HAP-1 (cell line): ENCODE results near the gene SELE.

Experiments used
- DNase-seq, 2 experiments: peaks; one replicate each; pipeline ENCODE4 v3.0.0-alpha.2; 2016 to 2020; ENCODE audit warnings: low spot score in 2 of 2
- H3K27me3 ChIP-seq: fragments of 250-450 bp; sonication (Bioruptor Pico); 2 replicates; pipeline ENCODE4 v1.5.1; 2020; ENCODE audit warnings: low read depth, mild to moderate bottlenecking, moderate library complexity
- H3K36me3 ChIP-seq: fragments of 250-450 bp; sonication (Bioruptor Pico); replicated peaks from 2 replicates; pipeline ENCODE4 v1.5.1; 2020; ENCODE audit warnings: mild to moderate bottlenecking
- H3K4me1 ChIP-seq: fragments of 250-450 bp; sonication (Bioruptor Pico); 2 replicates; pipeline ENCODE4 v1.5.1; 2020; ENCODE audit warnings: mild to moderate bottlenecking
- H3K4me3 ChIP-seq: fragments of 250-450 bp; sonication (Bioruptor Pico); 2 replicates; pipeline ENCODE4 v1.5.1; 2020; ENCODE audit warnings: mild to moderate bottlenecking, moderate library complexity
- H3K9me3 ChIP-seq: fragments of 250-450 bp; sonication (Bioruptor Pico); 2 replicates; pipeline ENCODE4 v1.5.1; 2020; ENCODE audit warnings: mild to moderate bottlenecking, moderate library complexity
- in situ Hi-C: fragments of 300-500 bp; cut with MboI; formaldehyde crosslinking; loops from 3 replicates; pipeline ENCODE4 v1.14.3; 2020; ENCODE audit warnings: low sequenced_read_pairs, inconsistent platforms, mixed read lengths

The SELE gene

GRCh38 chr1:169708647-169709046, 25.2 kb downstream of the SELE start:
- Histone ChIP-seq H3K4me1 (no peaks in the 10 kb centered on the region), H3K9me3 (no peaks in the 10 kb centered on the region), H3K27me3 (peaks cover 5% of the 10 kb centered on the region; the same call in 1 of the 2 replicates), H3K36me3 (no peaks in the 10 kb centered on the region), H3K4me3 (no peak overlapping the region)
- DNase-seq: no peak
- in situ Hi-C loops: no loop called here

GRCh38 chr1:169707912-169708604, 25.8 kb downstream of the SELE start:
- H3K4me1 ChIP-seq: no peaks in the 10 kb centered on the region
- DNase-seq: no peak
- H3K27me3 ChIP-seq: peaks cover 5% of the 10 kb centered on the region; the same call in 1 of the 2 replicates
- no peaks in the 10 kb centered on the region for H3K9me3 ChIP-seq
- in situ Hi-C loops: no loop called here
- no peaks in the 10 kb centered on the region for H3K36me3 ChIP-seq
- no peak overlapping the region for H3K4me3 ChIP-seq

DNA sequence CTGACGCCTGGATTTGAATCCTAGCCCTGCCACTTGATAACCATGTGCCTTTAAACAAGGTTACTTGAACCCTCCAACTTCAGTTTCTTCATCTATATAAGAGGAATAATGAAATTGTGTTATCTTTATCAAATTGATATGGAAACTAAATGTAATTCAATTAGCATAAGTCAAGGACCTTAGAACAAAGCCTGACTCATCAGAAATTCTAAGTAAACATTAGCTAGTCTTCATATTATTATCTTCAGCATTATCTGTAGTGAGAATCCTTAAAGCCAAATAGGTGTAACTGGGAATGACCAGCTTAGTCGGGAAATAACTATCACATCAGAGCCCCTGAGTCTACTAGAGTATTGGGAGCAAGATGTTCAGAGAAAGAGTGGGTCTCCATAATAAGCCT, 29.1 kb downstream of the SELE start:
- Histone ChIP-seq H3K9me3 (no peaks in the 10 kb centered on the region), H3K4me3 (no peak overlapping the region), H3K27me3 (peaks cover 2% of the 10 kb centered on the region; the same call in 1 of the 2 replicates), H3K36me3 (no peaks in the 10 kb centered on the region), H3K4me1 (no peaks in the 10 kb centered on the region)
- DNase-seq: no peak
- in situ Hi-C loops: no loop called here

GRCh38 chr1:169701261-169702005, 32.4 kb downstream of the SELE start:
- no peaks in the 10 kb centered on the region for H3K4me1 ChIP-seq
- no peaks in the 10 kb centered on the region for H3K36me3 ChIP-seq
- H3K9me3 ChIP-seq: no peaks in the 10 kb centered on the region
- no peak overlapping the region for H3K4me3 ChIP-seq
- no peak for DNase-seq
- in situ Hi-C loops: no loop called here
- peaks cover 2% of the 10 kb centered on the region; the same call in 1 of the 2 replicates for H3K27me3 ChIP-seq

DNA sequence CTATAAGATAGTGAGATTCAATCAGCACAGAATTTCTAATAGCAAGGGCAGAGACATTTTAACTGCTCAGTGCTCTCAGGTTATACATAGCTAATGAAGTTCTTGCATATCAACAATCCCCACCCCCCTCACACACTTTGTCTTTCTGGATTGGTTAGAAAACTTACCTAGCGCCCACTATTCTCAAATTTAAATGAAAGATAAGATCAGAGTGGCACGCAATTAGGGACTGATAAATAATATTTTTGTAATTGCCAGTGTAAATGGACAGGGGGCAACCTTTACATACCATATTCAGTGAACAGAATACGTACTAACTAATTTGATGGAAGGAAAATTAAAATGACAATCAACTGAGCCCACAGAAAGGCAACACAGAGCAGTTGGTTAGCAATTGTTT, 34.2 kb downstream of the SELE start:
- no peaks in the 10 kb centered on the region for H3K4me1 ChIP-seq
- no peak for DNase-seq
- no peak overlapping the region for H3K4me3 ChIP-seq
- H3K36me3 ChIP-seq: no peaks in the 10 kb centered on the region
- H3K27me3 ChIP-seq: peaks cover 6% of the 10 kb centered on the region; the same call in 1 of the 2 replicates
- no peaks in the 10 kb centered on the region for H3K9me3 ChIP-seq
- in situ Hi-C loops: no loop called here

DNA sequence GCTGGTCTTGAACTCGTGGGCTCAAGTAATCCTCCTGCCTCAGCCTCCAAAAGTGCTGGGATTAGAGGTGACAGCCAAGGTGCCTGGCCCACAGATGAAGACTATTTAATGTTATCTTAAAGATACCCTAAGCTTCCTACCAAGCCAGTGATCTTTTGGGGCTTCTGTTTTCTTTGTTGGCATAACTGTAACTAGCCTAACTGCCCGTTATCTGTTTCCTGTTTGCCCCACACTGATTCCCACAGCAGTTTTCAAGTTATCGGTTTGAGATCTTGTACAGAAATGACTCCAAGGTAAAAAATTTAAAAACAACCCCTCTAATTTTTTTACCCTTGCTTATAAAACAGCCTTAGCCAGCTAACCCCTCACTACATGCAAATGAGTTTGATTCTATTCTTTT, 34.9 kb downstream of the SELE start:
- DNase-seq: no peak

GRCh38 chr1:169697755-169698154, 36.1 kb downstream of the SELE start:
- in situ Hi-C loops: no loop called here
- no peaks in the 10 kb centered on the region for H3K36me3 ChIP-seq
- 0 out of 2 replicates have a peak, but pooled peaks cover 4% of the 10 kb centered on the region for H3K27me3 ChIP-seq
- no peak overlapping the region for H3K4me3 ChIP-seq
- H3K4me1 ChIP-seq: no peaks in the 10 kb centered on the region
- no peak for DNase-seq
- no peaks in the 10 kb centered on the region for H3K9me3 ChIP-seq

More for the DNA sequence above, 34.9 kb downstream of the SELE start:
- in situ Hi-C loops: no loop called here
- H3K27me3 ChIP-seq: 0 out of 2 replicates have a peak, but pooled peaks cover 4% of the 10 kb centered on the region
- no peaks in the 10 kb centered on the region for H3K9me3 ChIP-seq
- H3K4me1 ChIP-seq: no peaks in the 10 kb centered on the region
- H3K4me3 ChIP-seq: no peak overlapping the region
- no peaks in the 10 kb centered on the region for H3K36me3 ChIP-seq

DNA sequence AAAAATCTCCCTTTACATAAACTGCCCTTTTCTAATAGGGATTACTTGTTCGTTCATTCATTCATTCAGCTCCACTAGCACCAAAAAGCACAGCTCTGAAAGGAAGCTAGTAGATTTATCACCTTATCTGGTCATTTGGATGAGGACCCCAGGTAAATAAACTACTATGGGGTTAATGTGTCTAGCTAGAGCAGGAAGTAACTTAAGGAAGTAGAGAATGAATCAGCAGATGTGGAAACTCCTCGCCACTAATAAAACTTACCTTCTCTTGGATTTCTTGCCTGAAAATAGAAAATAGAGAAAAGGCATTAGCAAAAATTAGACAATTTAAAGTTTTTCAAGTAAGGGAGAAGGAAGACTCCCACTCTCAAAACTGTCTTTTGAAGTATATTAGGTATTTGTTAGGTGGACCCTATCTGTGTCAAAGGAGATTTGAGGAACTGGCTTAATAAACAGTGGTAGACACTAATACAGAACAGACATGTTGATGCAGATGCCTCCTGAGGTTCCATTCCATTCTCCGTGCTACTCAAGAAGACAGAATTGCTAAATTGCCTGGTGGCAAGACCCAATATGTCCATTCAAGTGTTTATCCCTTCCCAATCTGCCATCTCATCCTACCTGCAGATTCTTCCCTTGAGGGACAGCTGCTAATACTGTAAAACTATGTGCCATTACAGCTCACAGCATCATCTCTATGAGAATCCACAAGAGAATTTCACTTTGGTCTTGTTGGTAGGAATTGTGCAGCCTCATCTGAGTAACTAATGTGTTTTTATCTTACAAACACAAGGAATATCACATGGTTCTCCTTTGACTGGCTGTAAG, 37.4 kb downstream of the SELE start:
- DNase-seq: no peak
- H3K36me3 ChIP-seq: no peaks in the 10 kb centered on the region
- H3K27me3 ChIP-seq: 0 out of 2 replicates have a peak, but pooled peaks cover 4% of the 10 kb centered on the region
- in situ Hi-C loops: no loop called here
- no peaks in the 10 kb centered on the region for H3K9me3 ChIP-seq
- H3K4me3 ChIP-seq: no peak overlapping the region
- no peaks in the 10 kb centered on the region for H3K4me1 ChIP-seq

DNA sequence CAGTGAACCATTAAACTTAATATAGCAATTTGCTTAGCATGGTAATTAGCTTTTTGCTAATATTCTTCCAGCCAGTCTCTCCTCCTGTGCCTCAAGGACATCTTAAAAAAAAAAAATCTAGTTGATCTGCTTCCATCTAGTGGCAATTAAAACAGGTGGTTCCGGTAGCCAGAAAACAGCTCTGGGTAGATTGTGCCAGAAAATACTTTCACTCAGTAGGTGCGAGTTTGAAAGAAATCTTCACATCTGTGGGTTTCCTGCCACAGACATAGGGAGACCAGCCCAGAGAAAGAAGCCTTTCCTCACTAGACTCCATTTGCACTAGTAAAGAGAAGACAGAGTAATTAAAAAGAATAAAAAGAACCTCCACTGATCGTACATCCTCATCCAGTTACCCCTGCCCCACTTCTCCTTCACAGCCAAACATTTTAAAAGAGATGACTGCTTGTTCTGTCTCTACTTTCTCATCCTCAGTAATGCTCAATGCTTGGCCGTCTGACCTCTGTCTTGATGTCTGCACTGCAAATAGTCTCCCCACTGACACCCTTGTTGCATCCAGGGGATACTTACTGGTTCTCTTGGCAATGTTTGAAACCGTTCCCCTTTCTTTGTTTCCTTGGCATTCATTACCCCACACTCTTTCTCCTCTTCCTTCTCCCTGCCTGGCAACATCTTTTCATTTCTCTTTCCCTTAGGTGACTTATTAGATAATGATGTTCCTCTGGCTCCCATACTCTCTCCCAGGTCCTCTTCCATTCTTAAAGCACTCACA, 39.4 kb downstream of the SELE start:
- Histone ChIP-seq H3K9me3 (no peaks in the 10 kb centered on the region), H3K4me1 (peaks cover 6% of the 10 kb centered on the region), H3K27me3 (0 out of 2 replicates have a peak, but pooled peaks cover 4% of the 10 kb centered on the region), H3K4me3 (no peak overlapping the region), H3K36me3 (no peaks in the 10 kb centered on the region)
- no peak for DNase-seq
- in situ Hi-C loops: no loop called here

DNA sequence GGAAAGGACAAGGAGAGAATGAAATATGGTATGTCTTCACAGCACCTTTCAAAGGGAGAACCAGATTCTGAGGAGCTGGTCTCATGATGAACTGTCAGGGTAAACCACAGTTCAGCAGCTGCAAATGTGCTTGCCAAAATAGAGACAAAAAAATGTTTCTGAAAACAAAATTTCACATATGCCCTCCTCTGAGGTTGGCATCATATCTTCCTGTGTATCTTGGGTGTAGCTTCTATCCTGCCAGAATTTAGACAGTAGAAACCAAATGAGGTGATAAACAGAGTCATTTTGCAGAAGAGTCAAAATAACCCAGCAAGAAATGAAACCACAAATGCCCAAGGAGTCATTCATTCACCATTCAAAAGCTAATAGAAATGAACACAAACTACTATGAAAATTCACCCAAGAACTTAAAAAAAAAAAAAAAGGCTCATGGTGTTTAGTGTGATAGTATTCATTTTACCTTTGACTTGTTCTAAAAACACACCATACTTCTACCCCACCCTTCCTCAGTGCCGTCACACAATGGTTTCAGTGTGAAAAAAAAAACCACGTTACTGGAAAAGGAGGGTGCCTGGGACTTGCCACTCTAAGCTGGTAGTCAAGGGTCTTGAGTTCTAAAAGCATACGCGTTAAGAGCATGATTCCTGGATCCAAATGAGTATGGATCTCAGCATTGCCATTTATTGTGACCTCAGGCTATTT, 41.0 kb downstream of the SELE start:
- no peak overlapping the region for H3K4me3 ChIP-seq

DNA sequence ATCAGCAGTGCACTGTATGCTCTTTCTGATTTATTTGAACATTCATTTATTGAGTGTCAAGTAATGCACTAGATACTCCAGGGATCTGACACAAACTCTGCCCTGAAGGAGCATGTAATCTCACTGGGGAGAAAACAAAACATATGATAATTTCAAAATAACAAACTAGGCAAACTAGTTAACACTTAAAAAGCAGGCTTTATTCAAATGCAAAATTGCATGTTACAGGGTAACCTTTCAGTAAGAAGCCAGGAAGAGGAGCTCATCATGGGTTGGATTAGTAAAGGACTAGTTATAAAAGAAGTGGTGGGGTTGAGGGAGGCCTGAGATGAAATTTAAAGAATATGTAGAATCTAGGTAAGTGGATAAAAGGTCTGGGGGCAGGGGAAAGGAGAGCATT, 43.4 kb downstream of the SELE start:
- no peaks in the 10 kb centered on the region for H3K9me3 ChIP-seq
- peak in 1 of 2 experiments; percentile 66 for DNase-seq
- H3K36me3 ChIP-seq: no peaks in the 10 kb centered on the region
- H3K27me3 ChIP-seq: 0 out of 2 replicates have a peak, but pooled peaks cover 4% of the 10 kb centered on the region
- peaks cover 6% of the 10 kb centered on the region for H3K4me1 ChIP-seq
- no peak overlapping the region for H3K4me3 ChIP-seq
- in situ Hi-C loops: no loop called here

More for the DNA sequence above, 41.0 kb downstream of the SELE start:
- in situ Hi-C loops: no loop called here
- Histone ChIP-seq H3K27me3 (0 out of 2 replicates have a peak, but pooled peaks cover 4% of the 10 kb centered on the region), H3K4me1 (peaks cover 6% of the 10 kb centered on the region), H3K36me3 (no peaks in the 10 kb centered on the region), H3K9me3 (no peaks in the 10 kb centered on the region)
- DNase-seq: no peak

DNA sequence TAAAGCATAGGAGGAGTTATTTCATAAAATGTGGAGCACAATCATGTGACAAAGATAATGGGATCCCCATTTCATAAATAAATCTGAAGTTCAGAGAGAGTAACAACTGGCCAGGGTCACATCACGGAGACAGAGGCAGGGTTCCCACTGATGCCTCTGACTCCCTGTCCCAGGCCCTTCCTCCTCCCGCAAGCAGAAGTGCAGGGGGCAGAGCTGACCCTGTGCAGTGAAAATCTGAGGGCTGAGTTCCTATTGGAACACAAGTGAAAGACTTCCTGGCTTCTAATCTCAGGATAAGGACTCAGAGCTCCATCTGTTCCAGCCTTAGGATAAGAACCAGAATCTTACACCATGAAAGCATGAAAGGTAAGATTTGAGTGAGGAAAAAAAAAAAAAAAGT, 44.5 kb downstream of the SELE start:
- Histone ChIP-seq H3K27me3 (no peaks in the 10 kb centered on the region), H3K4me1 (peaks cover 6% of the 10 kb centered on the region), H3K4me3 (no peak overlapping the region)

More for the DNA sequence above, 44.5 kb downstream of the SELE start:
- Histone ChIP-seq H3K36me3 (no peaks in the 10 kb centered on the region), H3K9me3 (no peaks in the 10 kb centered on the region)
- no peak for DNase-seq
- in situ Hi-C loops: no loop called here
